DMS153 (cell line): Measurements from ENCODE around the gene C1D.

Experiments
- DNase-seq: peaks from one replicate; lab custom pipeline; 2025; lab: John Stamatoyannopoulos, UW

Gene C1D

GRCh38 chr2:68062680-68063387 is at the start of gene C1D:
Gene C1D, minus strand, starts transcription at chr2:68063004. Its CDS starts 15,694 bp downstream, at chr2:68047310.
- peak; percentile 79 for DNase-seq

- DNase-seq: no peak
Observed at GRCh38 chr2:68110102-68110501, 47.3 kb upstream of the C1D start.

GRCh38 chr2:68108120-68108519 is 45.3 kb upstream of the C1D start:
- DNase-seq: no peak

- DNase-seq: no peak
Observed at GRCh38 chr2:68107475-68107874, 44.7 kb upstream of the C1D start.

GRCh38 chr2:68104111-68104835 is 41.5 kb upstream of the C1D start:
- no peak for DNase-seq

GRCh38 chr2:68103709-68104055 is 40.9 kb upstream of the C1D start:
- DNase-seq: no peak

GRCh38 chr2:68103030-68103708 is 40.4 kb upstream of the C1D start:
- DNase-seq: no peak

- DNase-seq: no peak
Observed at GRCh38 chr2:68100189-68100588, 37.4 kb upstream of the C1D start.

- DNase-seq: no peak
Observed at GRCh38 chr2:68099260-68099659, 36.5 kb upstream of the C1D start.

- no peak for DNase-seq
Observed at GRCh38 chr2:68098291-68098797, 35.5 kb upstream of the C1D start.

GRCh38 chr2:68094111-68094510 is 31.3 kb upstream of the C1D start:
- no peak for DNase-seq

- no peak for DNase-seq
Observed at GRCh38 chr2:68093634-68094033, 30.8 kb upstream of the C1D start.

GRCh38 chr2:68091439-68092034 is 28.7 kb upstream of the C1D start:
- no peak for DNase-seq

- DNase-seq: no peak
Observed at GRCh38 chr2:68089961-68090360, 27.2 kb upstream of the C1D start.

- DNase-seq: no peak
Observed at GRCh38 chr2:68088940-68089339, 26.1 kb upstream of the C1D start.

- no peak for DNase-seq
Observed at GRCh38 chr2:68086166-68086565, 23.4 kb upstream of the C1D start.

GRCh38 chr2:68083346-68083745 is 20.5 kb upstream of the C1D start:
- DNase-seq: no peak

GRCh38 chr2:68074050-68074449 is 11.2 kb upstream of the C1D start:
- no peak for DNase-seq

- peak; percentile 6 for DNase-seq
Observed at GRCh38 chr2:68063797-68064646, 1.2 kb upstream of the C1D start.

GRCh38 chr2:68060652-68061051 is 2.2 kb downstream of the C1D start:
- no peak for DNase-seq

- DNase-seq: no peak
Observed at GRCh38 chr2:68059784-68060525, 2.8 kb downstream of the C1D start.
